GM18907 (cell line): ENCODE measurements around the gene PEX11B.

ENCODE experiments used
- ATAC-seq: cut with Tn5 transposase; IDR thresholded peaks from one replicate; pipeline ENCODE4 v1.9.1; 2021; ENCODE audit warnings: mild to moderate bottlenecking, moderate library complexity; ENCODE audit not compliant: unreplicated experiment

Gene PEX11B

GRCh38 chr1:145871994-145872924 is 46.3 kb downstream of the PEX11B start:
- peak; percentile 56 for ATAC-seq

GRCh38 chr1:145868232-145868631 is 50.3 kb downstream of the PEX11B start:
- no peak for ATAC-seq

GRCh38 chr1:145863282-145864018 is 55.1 kb downstream of the PEX11B start:
- ATAC-seq, result no peak
